B cell (primary cell): Measurements from ENCODE around the gene MRPL20. TPM values are rescaled to one million over a fixed set of nuclear protein-coding genes. Genes with fewer than 3 reads are reported as not detected.

Source experiments
- ATAC-seq: fragments of 200-7000 bp; cut with Tn5 transposase; one replicate; pipeline ENCODE4 v1.10.0; 2021; ENCODE audit warnings: low read depth, mild to moderate bottlenecking, moderate number of reproducible peaks, moderate library complexity
- CTCF ChIA-PET: fragments of 350-600 bp; sonication (Branson Sonifier 250); formaldehyde crosslinking; loops from one replicate; lab custom pipeline; 2021; ENCODE audit warnings: antibody characterized with exemption, inconsistent platforms; lab: Charles Lee
- POLR2A ChIA-PET: fragments of 350-600 bp; sonication (Branson Sonifier 250); formaldehyde crosslinking; loops from one replicate; lab custom pipeline; 2021; ENCODE audit warnings: antibody characterized with exemption; lab: Charles Lee
- DNase-seq: peaks from one replicate; pipeline ENCODE4 v3.0.0; 2013
- H2AFZ ChIP-seq: 2 replicates; pipeline ENCODE4 v1.6.1; 2012; ENCODE audit warnings: mild to moderate bottlenecking, low read depth, low read length; ENCODE audit not compliant: insufficient read depth, poor library complexity, severe bottlenecking
- H3K27ac ChIP-seq, 2 donors: 1 replicate in 1 of 2; 2 replicates in 1 of 2; pipeline ENCODE4 v1.5.1; 2012 to 2013; ENCODE audit warnings: low read length in 2 of 2, mild to moderate bottlenecking in 2 of 2, moderate library complexity in 1 of 2
- H3K27me3 ChIP-seq, 4 experiments: fragments of 200-600 bp in 1 of 4; sonication (generic) in 1 of 4; replicated peaks in 1 of 4; 1 replicate in 2 of 4; 2 replicates in 2 of 4; pipeline versions ENCODE4 v1.6.1 to v1.7.0; 2013 to 2016; ENCODE audit warnings: low read length in 3 of 4, mild to moderate bottlenecking in 2 of 4, mixed read lengths in 1 of 4, moderate library complexity in 1 of 4; ENCODE audit not compliant: insufficient read depth in 4 of 4, control insufficient read depth in 3 of 4; ENCODE audit errors: control extremely low read depth in 1 of 4
- H3K36me3 ChIP-seq, 2 experiments: replicated peaks in 1 of 2; 1 replicate in 1 of 2; 2 replicates in 1 of 2; pipeline versions ENCODE4 v1.6.1 to v1.7.1; 2013; ENCODE audit warnings: low read length in 1 of 2; ENCODE audit not compliant: insufficient read depth in 2 of 2, control insufficient read depth in 1 of 2; ENCODE audit errors: control extremely low read depth in 1 of 2, extremely low read depth in 1 of 2
- H3K4me1 ChIP-seq, 2 donors: fragments of 200-600 bp in 1 of 2; sonication (generic) in 1 of 2; 1 replicate in 1 of 2; 2 replicates in 1 of 2; pipeline versions ENCODE4 v1.5.1 to v1.6.1; 2013 to 2017; ENCODE audit warnings: low read length in 2 of 2; ENCODE audit not compliant: control insufficient read depth in 2 of 2, insufficient read depth in 2 of 2
- H3K4me2 ChIP-seq: replicated peaks from 2 replicates; pipeline ENCODE3; 2012; ENCODE audit warnings: mild to moderate bottlenecking, low read depth, low read length; ENCODE audit not compliant: poor library complexity, severe bottlenecking
- H3K4me3 ChIP-seq, 5 experiments: fragments of 200-600 bp in 1 of 5; sonication (generic) in 1 of 5; 1 replicate in 3 of 5; 2 replicates in 2 of 5; pipeline versions ENCODE4 v1.5.1 to v1.7.0; 2011 to 2016; ENCODE audit warnings: low read length in 4 of 5, mild to moderate bottlenecking in 4 of 5, low read depth in 2 of 5, control low read depth in 1 of 5, moderate library complexity in 1 of 5; ENCODE audit not compliant: insufficient read depth in 1 of 5; ENCODE audit errors: control extremely low read depth in 1 of 5, extremely low read depth in 1 of 5
- H3K79me2 ChIP-seq: fragments of 200-600 bp; sonication (generic); one replicate; pipeline ENCODE4 v1.6.0; 2016; ENCODE audit warnings: low read length; ENCODE audit not compliant: control insufficient read depth, insufficient read depth
- H3K9ac ChIP-seq: fragments of 200-600 bp; sonication (generic); 2 replicates; pipeline ENCODE4 v1.6.1; 2017; ENCODE audit warnings: mild to moderate bottlenecking, low read length, moderate library complexity
- H3K9me3 ChIP-seq, 3 donors: one replicate each; pipeline versions ENCODE4 v1.6.1 to v1.7.1; 2013; ENCODE audit warnings: low read length in 2 of 3; ENCODE audit not compliant: control insufficient read depth in 2 of 3, insufficient read depth in 1 of 3; ENCODE audit errors: control extremely low read depth in 1 of 3
- H4K20me1 ChIP-seq: 2 replicates; pipeline ENCODE4 v1.6.0; 2012; ENCODE audit warnings: mild to moderate bottlenecking, low read length; ENCODE audit not compliant: insufficient read depth, control insufficient read depth, poor library complexity, severe bottlenecking
- H3K27ac Mint-ChIP-seq: one replicate; pipeline ENCODE4 v1.8.0; 2021; ENCODE audit warnings: mixed read lengths
- H3K27me3 Mint-ChIP-seq: one replicate; pipeline ENCODE4 v1.8.0; 2021; ENCODE audit warnings: mixed read lengths
- H3K4me1 Mint-ChIP-seq: one replicate; pipeline ENCODE4 v1.8.0; 2021; ENCODE audit warnings: mixed read lengths
- H3K4me3 Mint-ChIP-seq: one replicate; pipeline ENCODE4 v1.8.0; 2021; ENCODE audit warnings: mixed read lengths
- H3K9me3 Mint-ChIP-seq: one replicate; pipeline ENCODE4 v1.8.0; 2022; ENCODE audit warnings: mixed read lengths; ENCODE audit not compliant: insufficient read depth
- CTCF ChIP-seq: fragments of 200-600 bp; IDR thresholded peaks from one replicate; pipeline ENCODE4 v1.8.0; 2022; ENCODE audit warnings: antibody characterized with exemption, mild to moderate bottlenecking
- WGBS: methylation state at CpG from one replicate; pipeline ENCODE4 v1.1.5; 2013; ENCODE audit warnings: missing lambda C conversion rate; ENCODE audit not compliant: insufficient coverage; 5-methylcytosine and 5-hydroxymethylcytosine counted together
- intact Hi-C: fragments of 100-400 bp; cut with micrococcal nuclease; formaldehyde crosslinking; loops from one replicate; pipeline ENCODE4 v1.10.0; 2022
- polyA plus RNA-seq: library from polyadenylated mRNA; depleted of rRNA; stranded (reverse); fragments of >200 nt; gene quantifications from 2 replicates; pipeline ENCODE4 v1.2.3, GENCODE V29; 2012
- total RNA-seq, 2 donors: library from RNA; stranded (reverse); fragments of 120-200 nt in 1 of 2; gene quantifications; 1 replicate in 1 of 2; 2 replicates in 1 of 2; pipeline versions ENCODE4 v1.2.3 to v1.2.4, GENCODE V29; 2013 to 2022

The MRPL20 gene
- total and polyA plus RNA-seq, 2 donors (not counting 1 experiment from before 2014, with no cell fraction given): 55.9 to 119 TPM

- H3K4me1 Mint-ChIP-seq: peaks cover 47% of the 10 kb centered on the region
- peaks cover 18% of the 10 kb centered on the region for H4K20me1 ChIP-seq
- no peaks in the 10 kb centered on the region for H3K27me3 Mint-ChIP-seq
- peaks cover 58% of the 10 kb centered on the region for H3K79me2 ChIP-seq
- 3% methylated on average over 32 of the region's 34 CpGs for WGBS
- peak overlapping the region; percentile 91 for H3K27ac Mint-ChIP-seq
- H3K4me1 ChIP-seq: peaks cover 23 to 29% of the 10 kb centered on the region in 2 donors
- TF ChIP-seq CTCF: no peak
- peaks cover 0 to 47% of the 10 kb centered on the region in 2 experiments for H3K36me3 ChIP-seq
- peak overlapping the region; percentile 94 for H3K4me3 Mint-ChIP-seq
- POLR2A ChIA-PET: interaction anchor here (2.0 kb wide), 1 partner anchor 25 kb away, joined by 23 read pairs; the partner anchor contains the start of gene AURKAIP1
- H3K4me3 ChIP-seq: peak overlapping the region; percentile 67 to 96 (median 92)
- DNase-seq: no peak
- peak overlapping the region; percentile 91 for H3K4me2 ChIP-seq
- ATAC-seq: no peak
- H3K27me3 ChIP-seq: no peaks in the 10 kb centered on the region
- peak overlapping the region; percentile 90 for H3K9ac ChIP-seq
- no peaks in the 10 kb centered on the region for H3K9me3 Mint-ChIP-seq
- CTCF ChIA-PET: interaction anchor here (0.8 to 2.3 kb wide), 4 partner anchors 8 to 28 kb away, joined by 3 to 12 read pairs (median 6); partner anchors contain the start of genes AURKAIP1 and MRPL20
- peak overlapping the region; percentile 70 for H2AFZ ChIP-seq
- no peaks in the 10 kb centered on the region for H3K9me3 ChIP-seq
- H3K27ac ChIP-seq: peak overlapping the region; percentile 59 to 85
- intact Hi-C loops: loop anchor here (1.0 kb wide), 3 partner anchors 7 to 215 kb away; partner anchors contain the start of genes AURKAIP1, MIB2 and MRPL20
These were observed 7.1 kb downstream of the MRPL20 start for GRCh38 chr1:1399872-1400575.
